K562 (cell line): Measurements from ENCODE around the gene MADD. TPM values are rescaled to one million over a fixed set of nuclear protein-coding genes. Genes with fewer than 3 reads are reported as not detected.

ENCODE experiments used
- C11orf30 ChIP-seq: fragments of 450-650 bp; IDR thresholded peaks from 2 replicates; pipeline ENCODE4 v1.6.1; 2016; ENCODE audit warnings: low read depth, mild to moderate bottlenecking
- FOXJ2 ChIP-seq: fragments of 200-800 bp; sonication (Bioruptor generic); IDR thresholded peaks from 2 replicates; pipeline ENCODE4 v1.6.1; 2016; ENCODE audit warnings: missing genetic modification characterization, missing compliant biosample characterization
- HMG20A ChIP-seq: fragments of 450-650 bp; formaldehyde crosslinking; conservative IDR thresholded peaks from 2 replicates; pipeline ENCODE4 v1.4.0; 2020; ENCODE audit warnings: mild to moderate bottlenecking, mixed read lengths
- MEF2A ChIP-seq: IDR thresholded peaks from 2 replicates; pipeline ENCODE4 v1.6.1; 2011; ENCODE audit warnings: low read depth, mild to moderate bottlenecking, low read length, moderate library complexity; ENCODE audit not compliant: control insufficient read depth
- NFE2L1 ChIP-seq: fragments of 450-650 bp; IDR thresholded peaks from 2 replicates; pipeline ENCODE4 v1.6.1; 2016; ENCODE audit warnings: missing genetic modification characterization, low read depth, mild to moderate bottlenecking, missing compliant biosample characterization, moderate library complexity, borderline replicate concordance
- NR2C1 ChIP-seq, 2 experiments: fragments of 450-650 bp; IDR thresholded peaks; 2 replicates each; pipeline ENCODE4 v1.6.1; 2017; ENCODE audit warnings: mild to moderate bottlenecking in 2 of 2, antibody characterized with exemption in 1 of 2, inconsistent platforms in 1 of 2, missing compliant biosample characterization in 1 of 2, missing genetic modification characterization in 1 of 2
- PATZ1 ChIP-seq: fragments of 250-450 bp; sonication (Bioruptor Pico); IDR thresholded peaks from 2 replicates; pipeline ENCODE4 v1.5.0; 2020; ENCODE audit warnings: mild to moderate bottlenecking, borderline replicate concordance
- SRSF7 ChIP-seq: fragments of 200-400 bp; formaldehyde crosslinking; optimal IDR thresholded peaks from 2 replicates; pipeline ENCODE3; 2017; ENCODE audit warnings: mild to moderate bottlenecking, low read depth, low read length
- TAF9B ChIP-seq: fragments of 450-650 bp; IDR thresholded peaks from 2 replicates; pipeline ENCODE4 v1.6.1; 2018; ENCODE audit warnings: mild to moderate bottlenecking; ENCODE audit not compliant: partially characterized antibody
- TGIF2 ChIP-seq: sonication (generic); formaldehyde crosslinking; IDR thresholded peaks from 2 replicates; pipeline ENCODE4 v1.8.1; 2022; ENCODE audit warnings: mild to moderate bottlenecking, missing genetic modification reagents, moderate library complexity
- XRCC3 ChIP-seq: fragments of 450-650 bp; IDR thresholded peaks from 2 replicates; pipeline ENCODE4 v1.6.1; 2017; ENCODE audit warnings: mild to moderate bottlenecking, moderate library complexity
- ZNF583 ChIP-seq: fragments of 250-450 bp; sonication (Bioruptor Pico); IDR thresholded peaks from 2 replicates; pipeline ENCODE4 v1.4.0; 2020
- ZNF785 ChIP-seq: fragments of 250-450 bp; sonication (Bioruptor Pico); IDR thresholded peaks from 2 replicates; pipeline ENCODE4 v1.4.0; 2020; ENCODE audit warnings: mild to moderate bottlenecking
- polyA plus RNA-seq, 8 experiments: library from polyadenylated mRNA; depleted of rRNA in 4 of 8; stranded (reverse) in 5 of 8; unstranded in 3 of 8; fragments of >200 nt; fragmentation: Nextera tagmentation in 2 of 8; fragmentation: Illumina TruSeq in 1 of 8; extraction: Ambion mirVana in 2 of 8; extraction: Trizol in 1 of 8; gene quantifications; 2 replicates each; pipeline versions ENCODE4 v1.2.1 to v1.2.3, GENCODE V29; 2011 to 2014; ENCODE audit warnings: inconsistent platforms in 1 of 8, missing spikeins in 1 of 8
- total RNA-seq, 7 experiments: library from RNA; depleted of rRNA in 6 of 7; stranded (reverse); fragments of >200 nt in 6 of 7; fragmentation: Illumina TruSeq in 2 of 7; extraction: Trizol in 2 of 7; gene quantifications; 2 replicates each; pipeline versions ENCODE4 v1.2.1 to v1.2.3, GENCODE V29; 2011 to 2021; ENCODE audit warnings: low replicate concordance in 1 of 7
- TF ChIP-seq, protein P1 (sequence below): fragments of 450-650 bp; formaldehyde crosslinking; IDR thresholded peaks from 2 replicates; pipeline ENCODE4 v1.4.0; 2020; ENCODE audit warnings: mild to moderate bottlenecking, moderate library complexity
- TF ChIP-seq, protein P2 (sequence below), 2 experiments: fragments of 450-650 bp; formaldehyde crosslinking in 1 of 2; IDR thresholded peaks; 2 replicates each; pipeline versions ENCODE4 v1.4.0 to v1.6.1; 2014 to 2020; ENCODE audit warnings: mild to moderate bottlenecking in 2 of 2, borderline replicate concordance in 1 of 2, low read depth in 1 of 2

MADD gene
- total and polyA plus RNA-seq, 9 of the 15 experiments (the other 6 are each of a cell fraction or from before 2014, with no cell fraction given): 0.68 to 57.6 (median 33.6) TPM

DNA sequence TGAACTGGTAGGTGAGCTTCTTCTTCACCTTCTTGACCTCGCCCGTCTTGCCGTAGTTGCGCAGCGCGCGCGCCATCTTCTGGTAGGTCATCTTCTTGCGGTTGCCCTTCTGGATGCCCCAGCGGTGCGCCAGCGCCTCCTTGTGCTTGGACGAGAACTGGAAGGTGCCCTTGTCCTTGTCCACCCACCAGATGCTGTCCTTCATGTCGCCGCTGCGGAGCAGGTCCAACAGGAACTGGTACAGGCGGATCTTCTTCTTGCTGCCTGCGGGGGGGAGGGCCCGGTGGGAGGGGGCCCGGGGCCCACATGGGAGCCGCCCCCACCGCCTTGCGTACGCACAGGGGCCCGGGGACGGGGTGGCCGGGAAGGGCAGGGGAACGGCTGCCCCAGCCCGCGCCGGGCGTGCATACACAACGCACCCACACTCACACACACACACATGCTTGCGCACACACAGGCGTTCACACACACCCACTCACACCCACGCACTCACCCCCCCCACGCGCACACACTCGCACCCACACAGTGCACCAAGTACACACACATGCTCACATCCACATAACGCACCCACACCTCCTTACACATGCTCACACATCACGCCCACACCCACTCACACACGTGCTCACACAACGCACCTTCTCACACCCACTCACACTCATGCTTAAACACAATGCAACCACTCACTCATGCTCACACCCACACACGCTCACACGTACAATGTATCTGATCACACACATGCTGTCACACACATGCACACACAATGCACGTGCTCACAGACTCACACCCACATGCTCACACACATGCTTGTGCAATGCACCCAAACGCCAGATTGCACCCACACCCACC, 85.6 kb downstream of the MADD start (continued):
- TF ChIP-seq, protein P1, sequence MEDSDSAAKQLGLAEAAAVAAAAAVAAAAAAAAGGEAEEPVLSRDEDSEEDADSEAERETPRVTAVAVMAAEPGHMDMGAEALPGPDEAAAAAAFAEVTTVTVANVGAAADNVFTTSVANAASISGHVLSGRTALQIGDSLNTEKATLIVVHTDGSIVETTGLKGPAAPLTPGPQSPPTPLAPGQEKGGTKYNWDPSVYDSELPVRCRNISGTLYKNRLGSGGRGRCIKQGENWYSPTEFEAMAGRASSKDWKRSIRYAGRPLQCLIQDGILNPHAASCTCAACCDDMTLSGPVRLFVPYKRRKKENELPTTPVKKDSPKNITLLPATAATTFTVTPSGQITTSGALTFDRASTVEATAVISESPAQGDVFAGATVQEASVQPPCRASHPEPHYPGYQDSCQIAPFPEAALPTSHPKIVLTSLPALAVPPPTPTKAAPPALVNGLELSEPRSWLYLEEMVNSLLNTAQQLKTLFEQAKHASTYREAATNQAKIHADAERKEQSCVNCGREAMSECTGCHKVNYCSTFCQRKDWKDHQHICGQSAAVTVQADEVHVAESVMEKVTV: peak; percentile 90
- no peak for TF ChIP-seq MEF2A
- no peak for TF ChIP-seq NR2C1 (IDR thresholded peaks at IDR 0.05)
- no peak for TF ChIP-seq NR2C1 (tag; IDR thresholded peaks at IDR 0.05)
- TF ChIP-seq NFE2L1 (tag): no peak
- no peak for TF ChIP-seq TAF9B
- TF ChIP-seq PATZ1 (CRISPR knock-in tag): no peak
- no peak for TF ChIP-seq HMG20A (CRISPR knock-in tag)
- no peak for TF ChIP-seq XRCC3
- no peak for TF ChIP-seq ZNF785 (CRISPR knock-in tag)
- no peak for TF ChIP-seq TGIF2
- TF ChIP-seq SRSF7: no peak
- TF ChIP-seq C11orf30: no peak
- no peak for TF ChIP-seq ZNF583 (CRISPR knock-in tag)
- TF ChIP-seq FOXJ2 (tag): no peak
- TF ChIP-seq, protein P2, sequence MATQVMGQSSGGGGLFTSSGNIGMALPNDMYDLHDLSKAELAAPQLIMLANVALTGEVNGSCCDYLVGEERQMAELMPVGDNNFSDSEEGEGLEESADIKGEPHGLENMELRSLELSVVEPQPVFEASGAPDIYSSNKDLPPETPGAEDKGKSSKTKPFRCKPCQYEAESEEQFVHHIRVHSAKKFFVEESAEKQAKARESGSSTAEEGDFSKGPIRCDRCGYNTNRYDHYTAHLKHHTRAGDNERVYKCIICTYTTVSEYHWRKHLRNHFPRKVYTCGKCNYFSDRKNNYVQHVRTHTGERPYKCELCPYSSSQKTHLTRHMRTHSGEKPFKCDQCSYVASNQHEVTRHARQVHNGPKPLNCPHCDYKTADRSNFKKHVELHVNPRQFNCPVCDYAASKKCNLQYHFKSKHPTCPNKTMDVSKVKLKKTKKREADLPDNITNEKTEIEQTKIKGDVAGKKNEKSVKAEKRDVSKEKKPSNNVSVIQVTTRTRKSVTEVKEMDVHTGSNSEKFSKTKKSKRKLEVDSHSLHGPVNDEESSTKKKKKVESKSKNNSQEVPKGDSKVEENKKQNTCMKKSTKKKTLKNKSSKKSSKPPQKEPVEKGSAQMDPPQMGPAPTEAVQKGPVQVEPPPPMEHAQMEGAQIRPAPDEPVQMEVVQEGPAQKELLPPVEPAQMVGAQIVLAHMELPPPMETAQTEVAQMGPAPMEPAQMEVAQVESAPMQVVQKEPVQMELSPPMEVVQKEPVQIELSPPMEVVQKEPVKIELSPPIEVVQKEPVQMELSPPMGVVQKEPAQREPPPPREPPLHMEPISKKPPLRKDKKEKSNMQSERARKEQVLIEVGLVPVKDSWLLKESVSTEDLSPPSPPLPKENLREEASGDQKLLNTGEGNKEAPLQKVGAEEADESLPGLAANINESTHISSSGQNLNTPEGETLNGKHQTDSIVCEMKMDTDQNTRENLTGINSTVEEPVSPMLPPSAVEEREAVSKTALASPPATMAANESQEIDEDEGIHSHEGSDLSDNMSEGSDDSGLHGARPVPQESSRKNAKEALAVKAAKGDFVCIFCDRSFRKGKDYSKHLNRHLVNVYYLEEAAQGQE (IDR thresholded peaks at IDR 0.05; ENCODE audit: borderline replicate concordance): peak; percentile 90
- TF ChIP-seq, protein P2 (CRISPR knock-in tag; IDR thresholded peaks at IDR 0.05; ENCODE audit: low read depth): no peak
